Measurements from ENCODE around the gene AIFM3. TPM values are rescaled to one million over a fixed set of nuclear protein-coding genes. Genes with fewer than 3 reads are reported as not detected.

Gene AIFM3
- total RNA-seq, 4 donors from 2014 or later: 9.5 to 21.9 (median 11.7) TPM

GRCh38 chr22:20975541-20976290, 8.7 kb downstream of the AIFM3 start:
- no peak for DNase-seq
- Histone ChIP-seq H3K27me3 (no peaks in the 10 kb centered on the region), H3K36me3 (no peaks in the 10 kb centered on the region), H3K4me3 (no peak overlapping the region), H3K9me3 (no peaks in the 10 kb centered on the region), H3K4me1 (peaks cover 0 to 9% (median 4%) of the 10 kb centered on the region in 4 donors), H3K27ac (no peak overlapping the region)
- no peak for TF ChIP-seq CTCF (IDR thresholded peaks at IDR 0.05)
- no peak for TF ChIP-seq POLR2A (IDR thresholded peaks at IDR 0.05)

- peaks cover 0 to 16% (median 10%) of the 10 kb centered on the region in 4 donors for H3K4me1 ChIP-seq
- no peak overlapping the region for H3K27ac ChIP-seq
- no peaks in the 10 kb centered on the region for H3K9me3 ChIP-seq
- H3K4me3 ChIP-seq: no peak overlapping the region
- TF ChIP-seq CTCF (IDR thresholded peaks at IDR 0.05) (no peak), POLR2A (IDR thresholded peaks at IDR 0.05) (no peak)
- DNase-seq: no peak
- H3K36me3 ChIP-seq: no peaks in the 10 kb centered on the region
- H3K27me3 ChIP-seq: no peaks in the 10 kb centered on the region
Measured at GRCh38 chr22:20976291-20976877, 9.3 kb downstream of the AIFM3 start.

DNA sequence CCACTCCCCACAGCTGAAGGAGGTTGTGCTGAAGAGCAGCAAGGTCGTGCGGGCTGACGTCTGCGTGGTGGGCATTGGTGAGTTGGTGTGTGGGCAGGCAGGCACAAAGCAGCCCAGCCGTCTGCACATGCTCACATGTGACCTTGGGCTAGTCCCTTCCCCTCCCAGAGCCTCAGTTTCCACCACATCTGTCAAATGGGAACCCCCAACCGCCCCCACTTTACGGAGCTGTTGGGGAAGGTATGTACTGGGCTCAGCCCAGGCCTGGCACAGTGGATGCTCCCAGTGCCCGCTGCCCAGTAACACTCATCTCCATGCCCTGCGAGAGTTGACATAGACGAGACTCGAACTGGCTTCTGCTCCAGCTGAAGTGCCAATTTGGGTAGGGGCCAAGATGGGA, 10.0 kb downstream of the AIFM3 start:
- H3K4me1 ChIP-seq: peaks cover 0 to 17% (median 11%) of the 10 kb centered on the region in 4 donors
- no peaks in the 10 kb centered on the region for H3K36me3 ChIP-seq
- no peak for DNase-seq
- no peak overlapping the region for H3K27ac ChIP-seq
- H3K4me3 ChIP-seq: no peak overlapping the region
- no peaks in the 10 kb centered on the region for H3K9me3 ChIP-seq
- TF ChIP-seq POLR2A (IDR thresholded peaks at IDR 0.05) (no peak), CTCF (IDR thresholded peaks at IDR 0.05) (no peak)
- no peaks in the 10 kb centered on the region for H3K27me3 ChIP-seq

- Histone ChIP-seq H3K9me3 (no peaks in the 10 kb centered on the region), H3K4me1 (peaks cover 0 to 19% (median 13%) of the 10 kb centered on the region in 4 donors), H3K36me3 (no peaks in the 10 kb centered on the region), H3K4me3 (no peak overlapping the region), H3K27ac (no peak overlapping the region), H3K27me3 (no peaks in the 10 kb centered on the region)
- DNase-seq: no peak
- no peak for TF ChIP-seq CTCF (IDR thresholded peaks at IDR 0.05)
- TF ChIP-seq POLR2A (IDR thresholded peaks at IDR 0.05): no peak
Measured at GRCh38 chr22:20977516-20978170, 10.6 kb downstream of the AIFM3 start.

DNA sequence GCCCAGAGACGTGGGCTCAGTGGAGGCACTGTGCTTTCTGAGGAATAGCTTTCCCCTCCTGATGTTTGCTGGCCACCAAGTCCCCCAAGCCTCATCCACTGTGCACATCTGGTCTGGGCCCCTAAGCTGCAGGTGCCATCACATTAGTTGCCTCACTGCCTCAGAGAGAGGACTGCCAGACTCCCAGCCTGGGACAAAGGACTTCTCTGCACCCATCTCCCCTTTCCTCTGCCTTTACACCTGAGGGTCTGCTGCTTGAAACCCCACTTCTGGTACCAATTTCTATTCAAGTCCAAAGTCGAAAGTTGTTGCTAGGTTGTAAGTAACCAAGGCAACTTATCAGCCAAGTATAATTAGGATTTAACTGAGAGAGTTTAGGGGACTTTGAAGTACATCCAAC, 11.4 kb downstream of the AIFM3 start:
- no peaks in the 10 kb centered on the region for H3K9me3 ChIP-seq
- H3K4me3 ChIP-seq: no peak overlapping the region
- H3K27ac ChIP-seq: no peak overlapping the region
- H3K4me1 ChIP-seq: peaks cover 0 to 24% (median 20%) of the 10 kb centered on the region in 4 donors
- TF ChIP-seq POLR2A (IDR thresholded peaks at IDR 0.05) (no peak), CTCF (IDR thresholded peaks at IDR 0.05) (no peak)
- no peak for DNase-seq
- no peaks in the 10 kb centered on the region for H3K36me3 ChIP-seq
- H3K27me3 ChIP-seq: no peaks in the 10 kb centered on the region
